Urothelium cell line (cell line): ENCODE results near the gene PTOV1.

Experiments used
- DNase-seq: peaks from one replicate; pipeline ENCODE4 v3.0.0; 2011; ENCODE audit warnings: low spot score, mixed read lengths
- FAIRE-seq: peaks from 2 replicates; lab custom pipeline; 2011; peaks lifted over from hg19 to GRCh38; lab: Jason Lieb, UNC

The PTOV1 gene

DNA sequence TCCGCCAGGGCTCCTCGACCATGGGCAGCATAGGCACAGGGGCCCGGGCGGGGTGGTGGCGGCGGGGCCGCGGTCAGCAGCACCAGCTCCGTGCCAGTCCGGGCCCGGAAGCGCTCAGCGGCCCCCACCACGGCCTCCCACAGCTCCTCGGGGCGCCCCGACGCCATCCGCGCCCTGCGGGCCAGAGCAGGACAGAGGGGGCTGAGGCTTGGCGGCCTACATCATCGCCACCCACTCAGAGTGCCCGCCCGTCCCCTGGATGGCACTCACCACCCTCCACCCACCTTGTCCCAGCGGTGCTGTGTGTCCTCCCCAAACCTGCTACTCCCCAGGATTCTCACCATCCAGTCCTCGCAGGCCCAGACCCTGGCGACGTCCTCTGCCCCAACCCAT, 22.2 kb downstream of the PTOV1 start:
- FAIRE-seq (no peak), DNase-seq (no peak)

DNA sequence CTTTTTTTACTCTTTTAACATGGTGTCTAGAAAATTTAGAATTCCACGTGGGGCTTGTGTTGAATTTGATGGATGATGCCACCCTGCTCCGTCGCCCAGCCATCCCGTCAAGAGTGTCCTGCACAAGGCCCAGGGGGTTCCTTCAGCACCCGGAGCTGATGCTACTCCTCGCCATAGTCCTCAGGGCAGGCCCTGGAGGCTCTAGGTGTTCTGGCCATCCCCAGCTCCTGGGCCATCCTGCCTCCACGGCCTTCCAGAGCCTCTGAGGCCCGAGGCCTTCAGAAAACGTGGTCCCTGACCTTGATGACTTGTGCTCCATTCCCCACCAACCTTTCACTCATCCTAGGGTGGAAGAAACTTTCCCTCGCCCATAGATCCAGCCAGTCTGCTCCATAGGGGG, 22.9 kb downstream of the PTOV1 start:
- DNase-seq (no peak), FAIRE-seq (no peak)

DNA sequence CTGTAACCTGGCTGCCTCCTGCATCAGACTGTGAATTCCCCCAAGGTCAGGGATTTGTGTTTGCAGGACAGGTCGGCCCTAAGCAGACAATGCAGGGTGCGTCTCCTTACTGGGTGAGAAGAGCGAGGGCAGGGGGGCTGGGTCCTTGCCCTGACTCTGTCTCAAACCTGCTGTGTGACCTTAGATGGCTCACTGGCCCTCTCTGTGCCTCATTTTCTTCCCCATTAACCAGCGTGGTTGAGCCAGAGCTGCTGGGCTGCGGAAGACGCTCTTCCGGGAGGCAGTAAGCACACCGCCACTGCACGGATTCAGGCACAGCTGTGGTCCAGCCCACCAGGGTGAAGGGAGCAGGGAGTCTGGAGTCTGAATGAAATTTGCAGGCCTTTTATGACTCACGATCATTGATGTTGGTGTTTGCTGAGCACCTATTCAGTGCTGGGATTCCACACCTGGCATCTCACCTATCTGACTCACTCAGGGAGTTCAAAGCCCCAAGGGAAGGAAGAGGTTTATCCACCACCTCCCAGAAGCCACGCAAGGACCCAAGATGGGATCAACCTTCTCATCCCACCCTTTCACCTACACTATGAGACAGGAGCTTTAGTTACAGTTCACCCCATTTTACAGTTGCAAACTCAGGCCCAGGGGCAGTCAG, 23.7 kb downstream of the PTOV1 start:
- no peak for DNase-seq
- no peak for FAIRE-seq

DNA sequence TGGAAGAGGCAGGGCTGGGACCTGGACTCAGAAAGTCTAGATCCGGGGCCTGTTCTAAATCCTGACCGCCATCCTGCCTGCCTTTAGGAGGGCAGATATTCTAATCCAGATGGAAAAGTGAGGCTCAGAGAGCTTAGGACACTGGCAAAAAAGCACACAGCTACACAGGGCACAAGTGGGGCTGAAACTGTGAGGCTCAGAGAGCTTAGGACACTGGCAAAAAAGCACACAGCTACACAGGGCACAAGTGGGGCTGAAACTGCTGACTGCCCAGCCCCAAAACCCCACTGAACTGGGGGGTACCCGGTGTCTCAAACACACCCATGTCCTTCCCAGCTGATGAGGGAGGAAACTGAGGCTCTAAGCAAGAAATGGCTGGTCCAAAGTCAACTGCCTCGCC, 24.2 kb downstream of the PTOV1 start:
- DNase-seq (no peak), FAIRE-seq (no peak)

DNA sequence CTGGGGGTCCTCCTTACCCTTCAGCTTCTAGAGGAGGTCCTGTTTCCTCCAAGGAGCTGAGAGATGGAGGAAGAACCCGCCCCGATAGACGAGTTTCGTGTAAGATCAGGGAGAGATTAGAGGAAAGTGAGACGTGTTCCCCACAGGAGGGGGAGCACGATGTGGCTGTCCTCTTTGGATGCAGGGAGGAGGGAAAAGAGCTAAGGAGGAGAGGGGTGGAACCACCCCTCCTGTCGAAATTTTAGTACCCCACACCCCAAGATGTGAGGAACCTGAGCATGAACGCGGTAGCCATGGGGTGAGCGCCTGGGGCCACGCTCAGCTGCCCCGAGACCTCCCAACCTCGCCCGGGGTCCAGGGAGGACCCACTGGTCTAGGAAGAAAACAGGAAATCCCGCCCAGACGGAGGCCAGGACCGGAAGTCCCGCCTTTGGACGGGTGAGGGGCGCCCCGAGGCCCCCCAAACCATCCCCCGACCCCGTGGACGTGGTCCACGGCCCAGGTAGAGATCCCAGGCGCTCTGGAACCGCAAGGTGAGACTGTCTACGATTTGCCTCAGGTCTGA, 25.0 kb downstream of the PTOV1 start:
- no peak for FAIRE-seq
- peak; percentile 56 for DNase-seq

GRCh38 chr19:49876422-49877019, 25.6 kb downstream of the PTOV1 start:
- peak; percentile 92 for FAIRE-seq
- DNase-seq, result peak; percentile 86

DNA sequence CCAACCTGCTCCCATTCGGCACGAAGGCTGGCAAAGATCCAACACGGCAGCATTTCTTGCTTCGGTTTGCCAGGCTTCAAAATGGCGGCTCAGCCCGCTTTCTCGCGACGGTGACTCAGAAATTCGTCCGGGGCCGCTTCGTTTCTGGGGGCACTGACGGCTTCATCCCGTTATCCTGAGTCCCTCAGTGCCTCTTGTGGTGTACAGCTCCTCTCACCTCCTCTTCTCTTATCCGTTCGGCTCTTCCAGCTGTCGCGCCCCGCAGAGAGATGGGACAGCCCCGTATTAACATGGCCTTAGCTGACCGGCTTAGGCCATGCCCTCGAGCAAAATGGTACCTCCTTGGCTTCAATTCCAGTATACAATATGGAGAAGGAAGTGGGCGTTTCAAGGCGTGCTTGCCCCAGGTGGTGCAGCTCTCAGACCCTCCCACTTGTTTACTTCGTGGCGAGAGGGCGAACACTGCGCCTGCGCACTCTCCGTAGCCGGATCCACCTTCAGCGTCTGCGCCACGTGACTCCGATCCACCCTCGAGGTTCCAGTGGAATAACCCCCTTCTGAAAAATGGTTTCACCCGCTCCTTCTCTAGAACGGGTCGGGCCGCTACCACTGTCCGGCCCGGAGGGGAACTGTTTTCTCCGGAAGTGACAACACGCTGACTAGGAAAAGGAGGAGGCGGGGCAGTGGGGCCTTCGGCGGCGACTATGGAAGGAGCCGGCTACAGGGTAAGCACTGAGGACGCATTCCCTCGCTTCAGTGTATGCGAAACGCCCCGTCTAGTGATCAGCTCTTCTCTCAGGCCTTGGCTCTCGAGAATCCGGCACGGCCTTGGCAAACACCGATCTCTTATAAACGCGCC, 26.3 kb downstream of the PTOV1 start, which contains the start of the genes AKT1S1 and TBC1D17:
Gene AKT1S1, minus strand, starts transcription at position 336 of the 859 bp plus-strand sequence. CDS start 4,060 bp downstream, outside the sequence.
Gene TBC1D17, plus strand, starts transcription at position 683 of the 859 bp plus-strand sequence. Its CDS starts 22 bp downstream, at position 705.
- FAIRE-seq (peak; percentile 96), DNase-seq (peak; percentile 97)

DNA sequence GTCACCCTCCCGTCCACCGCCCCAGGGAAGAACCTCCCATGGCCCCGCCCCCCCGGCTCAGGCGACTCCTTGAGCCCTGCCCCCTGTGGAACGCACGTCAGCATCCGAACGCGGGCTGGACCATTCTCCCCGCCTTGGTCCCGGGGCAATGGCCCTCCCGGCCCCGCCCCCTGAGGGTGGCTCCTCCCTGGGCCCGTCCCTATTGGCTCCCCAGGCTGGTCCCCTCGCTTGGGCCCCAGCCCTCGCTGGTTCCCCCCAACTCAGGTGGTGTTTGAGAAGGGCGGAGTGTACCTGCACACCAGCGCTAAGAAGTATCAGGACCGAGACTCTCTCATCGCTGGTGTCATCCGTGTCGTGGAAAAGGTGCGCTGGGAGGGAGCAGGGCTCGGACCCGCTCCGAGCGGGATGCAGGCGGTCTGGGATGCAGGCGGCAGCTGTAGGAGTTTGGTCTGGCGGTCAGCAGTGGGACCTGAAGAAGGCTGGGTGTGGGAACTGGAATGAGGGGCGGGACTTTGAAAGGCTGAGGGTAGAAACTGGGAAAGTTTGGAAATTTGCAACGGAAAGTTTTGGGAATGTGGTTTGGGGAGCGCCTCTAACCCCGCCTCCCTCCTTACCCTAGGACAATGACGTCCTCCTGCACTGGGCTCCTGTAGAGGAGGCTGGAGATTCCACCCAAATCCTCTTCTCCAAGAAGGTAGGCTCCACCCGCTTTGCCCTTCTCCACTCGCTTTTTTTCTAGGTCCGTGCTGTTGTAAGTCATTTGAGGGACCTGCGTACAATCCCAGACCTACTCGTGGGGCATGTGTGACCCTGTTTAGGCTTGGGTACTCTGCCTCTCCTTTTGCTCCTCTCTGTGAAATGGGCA, 27.2 kb downstream of the PTOV1 start:
- FAIRE-seq (no peak), DNase-seq (peak; percentile 98)

DNA sequence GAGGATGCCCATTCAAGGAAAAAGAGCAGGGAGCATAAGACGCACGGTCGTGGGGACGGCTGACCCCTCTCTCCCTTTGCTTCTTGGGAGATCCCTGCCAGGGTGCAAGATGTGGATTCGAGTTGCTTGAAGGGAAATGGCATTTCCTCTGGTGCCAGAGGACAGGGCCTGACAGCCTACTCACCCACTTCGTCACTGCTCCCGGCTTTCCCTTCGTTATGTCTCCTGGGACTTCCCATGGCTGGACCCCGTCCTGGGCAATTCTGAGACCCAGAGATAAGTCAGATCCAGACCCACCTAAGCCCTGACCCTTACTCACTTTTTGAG, 27.7 kb downstream of the PTOV1 start:
- DNase-seq, result no peak
- no peak for FAIRE-seq

GRCh38 chr19:49879243-49879963, 28.4 kb downstream of the PTOV1 start:
- FAIRE-seq, result no peak
- DNase-seq, result no peak

DNA sequence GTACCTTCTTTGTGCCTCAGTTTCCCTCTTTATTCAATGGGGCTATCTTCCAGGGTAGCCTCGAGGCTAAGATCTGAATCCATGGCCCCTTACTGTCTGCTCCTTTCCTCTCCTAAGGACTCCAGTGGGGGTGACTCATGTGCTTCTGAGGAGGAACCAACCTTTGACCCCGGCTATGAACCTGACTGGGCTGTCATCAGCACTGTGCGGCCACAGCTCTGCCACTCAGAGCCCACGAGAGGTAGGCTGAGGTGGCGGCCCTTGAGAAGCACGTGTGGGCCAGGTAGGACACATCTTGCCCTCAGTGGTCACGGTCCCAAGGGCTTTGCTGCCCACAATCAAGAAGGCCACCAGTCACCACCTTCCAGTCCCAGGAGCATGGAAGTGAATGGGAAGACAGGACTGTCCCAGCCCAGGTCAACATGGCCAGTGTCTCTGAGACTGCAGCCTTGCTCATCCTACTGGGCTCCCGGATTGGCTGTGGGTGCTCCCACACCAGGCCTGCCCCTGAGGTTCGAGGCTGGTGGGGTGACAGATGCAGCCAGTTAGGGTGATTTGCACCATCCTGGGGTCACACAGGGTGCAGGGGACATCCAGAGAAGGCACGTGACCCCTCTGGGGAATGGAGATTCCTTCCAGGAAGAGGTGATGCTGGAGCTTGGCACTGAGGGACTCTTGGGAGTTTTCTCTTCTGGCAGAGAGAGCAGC, 29.4 kb downstream of the PTOV1 start:
- DNase-seq (no peak), FAIRE-seq (no peak)

GRCh38 chr19:49881186-49881585, 30.2 kb downstream of the PTOV1 start:
- FAIRE-seq, result no peak
- DNase-seq, result no peak

DNA sequence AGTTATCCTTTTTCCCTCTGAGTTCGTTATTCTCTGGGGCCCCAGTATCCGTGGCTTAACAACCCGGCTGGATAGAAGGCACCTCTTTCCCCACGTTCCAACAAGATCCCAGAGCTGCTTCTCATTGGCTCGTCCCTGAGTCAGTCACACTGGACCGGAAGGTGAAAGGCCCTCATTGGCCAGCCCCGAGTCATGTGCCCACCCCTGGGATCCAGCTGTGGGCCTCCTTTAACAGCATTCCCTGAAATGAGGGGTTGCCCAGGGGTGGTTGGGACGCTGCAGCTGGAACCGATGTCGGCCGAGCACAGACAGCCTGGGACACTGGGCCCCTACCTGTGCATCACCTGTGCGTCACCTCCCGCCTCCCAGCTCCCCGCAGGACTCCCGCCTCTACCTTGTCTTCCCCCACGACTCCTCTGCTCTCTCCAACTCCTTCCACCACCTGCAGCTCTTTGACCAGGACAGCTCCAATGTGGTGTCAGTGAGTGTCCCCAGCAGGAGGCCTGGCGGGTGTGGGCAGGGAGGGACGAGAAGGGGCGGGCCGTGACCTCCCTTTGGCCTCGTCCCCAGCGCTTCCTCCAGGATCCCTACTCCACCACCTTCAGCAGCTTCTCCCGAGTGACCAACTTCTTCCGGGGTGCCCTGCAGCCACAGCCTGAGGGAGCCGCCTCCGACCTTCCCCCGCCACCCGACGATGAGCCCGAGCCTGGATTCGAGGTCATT, 30.9 kb downstream of the PTOV1 start:
- FAIRE-seq (no peak), DNase-seq (no peak)

GRCh38 chr19:49882643-49883042, 31.7 kb downstream of the PTOV1 start:
- FAIRE-seq (no peak), DNase-seq (no peak)

GRCh38 chr19:49883094-49883493, 32.1 kb downstream of the PTOV1 start:
- DNase-seq (no peak), FAIRE-seq (no peak)

DNA sequence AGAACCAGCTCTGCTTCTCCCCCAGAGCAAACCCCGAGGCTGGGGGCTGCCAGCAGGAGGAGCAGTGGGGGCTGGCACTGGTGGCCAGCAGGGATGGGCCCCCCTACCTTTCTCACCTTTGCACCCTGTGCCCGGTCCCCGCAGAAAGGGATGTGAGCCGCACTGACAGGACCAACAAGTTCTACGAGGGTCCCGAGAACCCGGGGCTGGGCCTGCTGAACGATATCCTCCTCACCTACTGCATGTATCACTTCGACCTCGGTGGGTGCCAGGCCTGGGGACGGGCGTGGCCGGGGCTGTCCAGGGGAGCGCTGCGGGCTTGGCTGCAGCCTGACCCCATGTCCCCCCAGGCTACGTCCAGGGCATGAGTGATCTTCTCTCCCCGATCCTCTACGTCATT, 33.1 kb downstream of the PTOV1 start:
- DNase-seq, result no peak
- FAIRE-seq, result no peak

- FAIRE-seq, result no peak
- DNase-seq, result no peak
Observed at GRCh38 chr19:49884760-49885159, 33.8 kb downstream of the PTOV1 start.

DNA sequence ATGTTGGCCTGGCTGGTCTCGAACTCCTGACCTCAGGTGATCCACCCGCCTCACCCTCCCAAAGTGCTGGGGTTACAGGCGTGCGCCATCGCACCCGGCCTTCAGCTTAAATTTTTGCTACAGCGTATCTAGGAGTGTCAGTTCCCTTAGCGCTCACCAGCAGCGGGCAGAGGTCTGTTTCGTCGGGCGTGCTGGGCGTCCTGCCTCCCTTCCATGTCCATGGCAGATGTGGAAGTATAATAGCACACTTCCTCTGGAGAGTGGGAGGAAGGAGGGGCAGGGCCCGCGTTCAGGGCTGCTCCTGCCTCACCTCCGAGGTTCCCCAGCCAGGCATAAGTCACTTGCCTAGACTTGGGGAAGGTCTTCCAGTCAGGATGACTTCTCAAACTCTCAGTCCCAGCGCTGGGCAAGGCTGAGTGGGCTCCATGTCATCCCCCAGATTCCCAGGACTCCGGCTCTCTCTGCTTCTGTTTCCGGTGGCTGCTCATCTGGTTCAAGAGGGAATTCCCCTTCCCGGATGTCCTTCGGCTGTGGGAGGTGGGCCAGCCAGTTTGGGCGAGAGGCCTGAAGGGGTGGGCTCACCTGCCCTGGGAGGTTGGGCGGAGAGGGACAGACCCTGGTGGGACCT, 36.2 kb downstream of the PTOV1 start:
- DNase-seq, result no peak
- no peak for FAIRE-seq
